Ramos (cell line): ENCODE data around the gene PDE6D.

Experiments
- in situ Hi-C: fragments of 300-500 bp; cut with MboI; formaldehyde crosslinking; loops from one replicate; pipeline ENCODE4 v1.14.3; 2022; ENCODE audit warnings: low sequenced_read_pairs; ENCODE audit not compliant: unreplicated experiment

Gene PDE6D

DNA sequence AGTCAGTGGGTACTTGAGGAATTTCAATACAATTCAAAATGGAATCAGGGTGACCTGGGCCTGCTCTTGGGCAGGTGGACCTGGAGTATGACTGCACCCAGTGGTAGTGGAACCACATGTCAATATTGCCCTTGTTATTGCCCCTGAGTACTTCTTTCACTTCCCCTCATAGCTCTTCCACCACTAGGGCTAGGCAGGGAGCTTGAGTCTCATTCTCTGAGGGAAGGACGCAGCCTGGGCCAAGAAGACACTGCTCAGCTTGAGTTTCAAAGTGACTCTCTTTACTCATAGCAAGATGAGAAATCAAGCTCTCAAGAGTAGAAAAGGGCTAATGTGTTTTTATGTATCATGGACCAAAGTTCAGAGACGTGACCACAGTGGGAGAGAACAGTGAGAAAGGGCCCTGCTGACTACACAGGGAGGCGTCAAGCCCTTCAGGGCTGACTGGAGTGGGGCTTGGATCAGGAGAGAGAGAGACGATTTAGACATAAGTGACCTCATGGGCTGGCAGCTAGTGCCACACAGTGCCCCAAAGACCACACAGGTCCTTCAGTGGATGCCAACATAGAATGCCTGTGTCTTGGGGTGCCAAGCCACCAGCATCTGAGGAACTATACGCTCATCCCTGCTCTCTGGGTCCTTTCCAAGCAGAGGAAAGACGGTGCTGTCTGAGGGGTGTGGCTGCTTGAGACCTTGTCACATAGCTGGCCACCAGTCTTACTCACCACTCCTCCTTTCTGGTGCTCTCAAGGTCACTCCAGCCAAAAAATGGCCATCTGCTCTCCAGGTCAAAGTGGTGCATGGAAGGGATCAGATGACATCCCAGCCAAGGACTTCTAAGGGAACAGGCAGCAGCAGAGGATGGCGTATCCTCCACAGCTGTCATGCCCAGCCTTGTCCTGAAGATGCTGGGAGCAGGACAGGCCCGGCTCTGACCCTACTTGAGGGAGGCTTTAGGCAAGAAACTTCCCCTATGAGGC, 59.8 kb downstream of the PDE6D start:
- in situ Hi-C loops, result no loop called here

DNA sequence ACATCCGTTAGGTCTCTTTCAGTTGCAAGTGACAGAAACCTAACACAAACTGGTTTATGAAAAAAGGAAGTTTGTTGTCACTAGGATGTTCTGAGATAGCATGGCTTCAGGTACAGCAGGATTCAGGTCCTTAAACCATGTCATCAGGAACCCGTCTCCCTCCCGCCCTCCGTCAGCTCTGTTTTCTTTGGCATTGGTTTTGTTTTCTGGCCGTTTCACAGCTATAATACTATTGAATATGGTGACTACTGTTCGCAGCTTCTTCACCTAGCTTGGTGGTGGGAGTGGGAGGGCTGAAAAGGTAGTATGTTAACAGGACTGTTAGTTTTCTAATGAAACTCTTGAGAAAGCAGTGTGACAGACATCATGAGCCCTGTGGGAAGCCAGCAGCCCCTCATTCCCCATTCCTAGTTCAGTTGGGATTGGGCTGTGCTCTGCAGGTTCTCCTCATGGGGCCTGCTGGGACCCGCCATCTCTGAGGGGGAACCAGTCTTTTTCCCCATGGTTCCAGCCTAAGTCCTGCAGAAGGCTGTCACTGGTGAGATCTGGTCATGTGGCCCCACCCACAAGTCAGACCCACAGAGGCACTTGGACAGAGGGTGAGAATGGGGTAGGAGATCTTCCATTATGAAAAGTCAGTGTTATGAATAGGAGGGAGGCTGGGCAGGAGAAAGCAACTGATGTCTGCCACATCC, 60.6 kb downstream of the PDE6D start:
- in situ Hi-C loops, result no loop called here

DNA sequence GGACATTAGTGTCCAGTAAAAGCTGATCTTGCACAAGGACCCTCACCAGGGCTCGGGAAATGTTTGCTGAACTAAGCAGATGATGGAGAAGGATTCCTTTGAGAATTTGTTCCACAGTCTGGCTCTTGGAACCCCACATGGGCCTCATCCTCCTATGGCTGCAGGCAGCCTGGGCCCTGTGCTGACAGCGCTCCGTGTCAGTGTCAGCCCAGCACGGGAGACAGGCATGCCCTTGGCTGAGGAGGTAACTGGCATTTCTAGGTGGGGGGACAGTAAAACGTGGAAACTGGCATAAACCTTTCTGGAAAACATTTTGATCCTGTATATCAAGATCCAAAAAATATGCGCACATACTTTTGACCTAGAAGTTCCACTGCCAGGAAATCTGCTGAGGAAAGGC, 62.3 kb downstream of the PDE6D start:
- in situ Hi-C loops, result no loop called here

DNA sequence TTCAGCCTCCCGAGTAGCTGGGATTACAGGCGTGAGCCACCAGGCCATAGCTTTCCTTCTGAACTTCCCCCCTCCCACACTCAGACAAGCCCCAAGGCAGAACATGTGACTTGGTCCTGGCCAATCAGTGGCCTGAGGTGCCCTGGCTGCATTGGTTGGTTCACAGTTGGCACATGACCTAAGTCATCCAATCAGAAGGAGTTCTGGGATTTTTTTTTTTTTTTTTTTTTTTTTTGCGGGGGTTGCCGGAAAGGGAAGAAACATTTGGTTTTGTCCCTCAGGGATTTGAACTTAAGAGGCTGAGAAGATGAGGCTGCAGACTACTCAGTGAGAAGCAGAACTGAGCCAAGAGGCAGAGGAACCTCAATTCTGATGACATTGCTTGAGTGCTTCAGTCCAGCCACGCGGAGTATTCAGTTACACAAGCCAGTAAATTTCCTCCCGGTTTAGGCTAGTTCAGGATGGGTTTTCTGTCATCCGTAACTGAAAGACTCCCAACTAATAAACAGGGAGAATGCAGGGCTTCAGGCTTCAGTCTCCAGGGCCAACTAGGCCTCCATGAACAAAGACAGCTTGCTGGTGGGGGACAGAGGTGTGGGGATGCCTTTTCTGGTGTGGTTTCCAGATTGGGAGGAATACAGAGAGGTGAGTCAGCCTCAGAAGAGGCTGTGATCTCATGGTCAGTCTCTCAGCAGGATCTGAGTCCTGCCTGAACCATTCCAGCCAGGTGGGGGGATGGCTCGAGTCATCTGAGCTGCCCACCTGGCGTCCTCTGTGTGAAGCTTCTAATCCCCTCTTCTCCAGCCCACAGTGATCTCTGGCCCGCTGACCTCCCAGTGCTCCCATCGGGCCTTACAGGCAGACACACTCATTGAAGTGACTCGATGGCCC, 63.6 kb downstream of the PDE6D start:
- in situ Hi-C loops, result no loop called here

DNA sequence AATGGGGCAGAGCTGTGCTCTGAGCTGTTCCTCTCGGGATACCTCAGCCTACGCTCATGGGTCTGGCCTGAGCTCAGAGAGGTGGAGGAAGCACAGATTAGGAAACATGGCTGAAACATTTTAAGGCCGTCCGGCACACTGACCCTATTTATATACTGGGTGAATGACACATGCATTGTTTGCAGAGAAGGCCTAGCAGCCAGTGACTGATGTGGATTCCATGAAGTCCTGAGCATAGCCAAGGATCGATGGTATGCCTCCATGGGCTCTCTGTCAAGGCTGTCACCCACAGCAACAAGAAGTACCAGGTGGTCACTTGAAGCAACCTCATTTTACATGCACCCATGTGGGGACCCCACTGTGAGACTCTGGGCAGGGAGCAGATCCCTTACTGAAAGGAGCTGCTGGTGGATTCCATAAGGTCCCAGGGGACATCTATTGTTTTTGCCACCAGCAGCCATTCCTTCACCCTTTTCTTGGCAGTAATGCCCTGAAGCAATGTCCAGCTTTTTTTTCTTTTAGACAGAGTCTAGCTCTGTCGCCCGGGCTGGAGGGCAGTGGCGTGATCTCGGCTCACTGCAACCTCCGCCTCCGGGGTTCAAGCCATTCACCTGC, 64.3 kb downstream of the PDE6D start:
- in situ Hi-C loops, result no loop called here

DNA sequence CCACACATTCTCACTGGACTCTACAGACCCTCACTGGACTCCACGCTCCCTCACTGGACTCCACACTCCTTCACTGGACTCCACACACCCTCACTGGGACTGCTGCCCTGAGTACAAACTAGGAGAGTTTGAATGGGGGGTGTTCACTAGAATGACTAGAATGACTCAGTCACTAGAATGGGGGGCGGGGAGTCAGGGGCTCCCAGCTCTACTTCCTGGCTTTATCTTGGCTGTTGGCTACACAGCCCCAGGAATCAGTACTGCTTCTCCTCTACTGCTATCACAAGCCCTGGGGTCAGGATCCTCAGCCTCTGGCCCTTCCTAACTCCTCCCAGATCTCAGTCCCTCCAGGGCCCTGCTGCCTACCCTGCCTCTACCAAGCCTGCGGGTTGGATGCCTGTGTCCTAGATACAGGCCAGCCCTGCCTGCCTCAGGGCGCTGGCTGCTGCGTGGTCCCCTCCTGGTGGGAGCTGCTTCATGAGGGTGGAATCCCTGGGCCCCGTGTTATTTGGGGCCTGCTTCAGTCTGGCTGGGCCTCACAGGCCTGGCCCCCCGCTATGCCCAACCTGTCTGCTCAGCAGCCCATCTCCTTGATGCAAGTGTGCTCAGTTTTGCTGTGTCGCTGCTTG, 65.0 kb downstream of the PDE6D start:
- in situ Hi-C loops, result no loop called here

DNA sequence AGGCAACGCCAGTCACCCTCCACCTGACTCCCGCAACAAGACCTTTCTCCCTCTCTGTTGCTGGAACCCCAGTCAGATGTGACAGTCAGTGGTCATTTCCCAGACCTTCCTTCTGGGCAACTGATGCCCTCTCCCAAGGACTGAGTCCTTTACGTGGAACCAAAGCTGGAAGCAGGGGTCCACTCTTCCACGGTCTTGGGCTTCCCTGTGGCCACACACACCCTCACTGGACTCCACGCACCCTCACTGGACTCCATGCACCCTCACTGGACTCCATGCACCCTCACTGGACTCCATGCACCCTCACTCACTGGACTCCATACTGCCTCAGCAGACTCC, 65.6 kb downstream of the PDE6D start:
- in situ Hi-C loops, result no loop called here

DNA sequence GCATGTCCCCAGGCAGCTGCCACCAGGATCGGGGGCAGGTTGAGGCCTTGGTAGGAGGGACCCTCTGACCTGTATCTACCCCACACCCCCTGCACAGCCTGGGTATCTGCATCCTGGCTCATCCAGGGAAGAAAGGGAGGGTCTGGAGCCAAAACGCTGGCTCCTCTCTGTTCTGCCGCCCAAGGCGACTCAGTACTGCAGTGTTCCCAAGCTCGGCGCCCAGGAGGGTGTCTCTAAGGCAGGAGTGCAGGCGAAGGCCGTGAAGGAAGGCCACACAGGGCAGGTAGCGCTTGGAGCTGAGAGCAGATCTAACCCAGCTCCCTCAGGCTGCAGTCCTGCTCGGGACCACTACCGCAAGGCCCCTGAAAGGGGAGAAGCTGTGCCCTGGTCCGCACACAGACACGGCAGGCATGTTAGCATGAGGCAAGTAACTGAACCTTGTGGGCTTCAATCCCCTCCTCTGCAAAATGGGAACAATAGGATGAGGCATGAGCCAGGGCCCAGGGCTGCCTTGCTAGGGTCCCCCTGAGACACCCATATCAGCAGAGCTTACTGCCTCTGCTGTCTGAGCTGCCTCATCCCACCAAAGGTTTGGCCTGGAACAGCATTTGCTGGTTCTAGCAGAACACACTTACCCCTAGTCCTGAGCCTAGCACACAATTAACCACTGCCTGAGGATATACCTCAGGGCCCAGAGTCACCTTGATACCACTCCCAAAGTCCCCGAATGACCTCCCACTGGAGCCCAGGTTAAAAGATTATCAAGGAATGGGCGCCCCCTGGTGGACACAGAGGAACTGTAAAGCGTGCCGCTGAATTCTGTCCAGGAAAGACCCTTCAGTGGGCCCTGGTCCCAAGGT, 66.2 kb downstream of the PDE6D start:
- in situ Hi-C loops, result loop anchor here (5.0 kb wide), 1 partner anchor 103 kb away; no protein-coding TSS in a partner anchor

DNA sequence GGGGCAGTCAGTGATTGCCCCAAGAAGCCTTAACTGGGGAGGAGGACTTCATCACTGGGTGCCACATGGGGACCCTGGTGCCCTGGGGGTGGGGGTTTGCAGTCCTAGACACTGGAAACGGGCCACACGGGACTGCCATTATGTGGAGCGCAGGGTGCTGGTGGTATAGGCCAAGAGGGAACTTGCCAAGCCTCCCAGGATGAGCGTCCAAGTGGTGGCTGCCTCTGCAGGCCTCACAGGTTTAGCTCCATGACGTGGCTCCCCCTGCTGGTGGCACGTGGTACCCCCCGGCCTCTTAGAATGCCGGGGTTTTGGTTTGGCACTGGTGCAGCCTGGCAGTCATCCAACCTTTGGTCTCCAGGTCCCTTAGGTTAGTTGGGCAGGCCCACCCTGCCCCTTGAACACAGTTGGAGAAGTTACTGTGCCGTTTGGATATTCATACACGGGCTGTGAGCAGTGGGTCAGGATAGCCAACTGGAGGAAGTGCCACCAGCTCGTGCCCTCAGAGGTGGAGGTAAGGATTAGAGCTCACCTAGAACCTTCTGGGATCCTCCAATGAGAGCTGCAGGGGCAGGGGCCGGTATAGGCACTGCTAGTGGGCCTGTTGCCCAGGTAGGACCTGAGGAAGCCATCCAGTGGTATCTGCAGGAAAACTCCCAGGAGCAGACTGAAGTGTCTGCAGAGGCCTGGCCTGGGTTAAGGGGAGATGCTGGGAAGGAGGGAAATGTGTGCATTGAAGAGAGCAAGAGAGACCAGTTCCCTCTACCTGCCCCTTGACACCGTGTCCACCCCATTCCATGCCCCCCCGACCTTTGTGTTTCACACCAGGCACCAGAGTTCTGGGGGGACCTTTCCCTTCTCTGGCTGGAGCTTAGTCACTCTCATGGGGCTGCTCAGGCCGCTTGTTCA, 67.1 kb downstream of the PDE6D start:
- in situ Hi-C loops, result loop anchor here (5.0 kb wide), 1 partner anchor 102 kb away; no protein-coding TSS in a partner anchor

DNA sequence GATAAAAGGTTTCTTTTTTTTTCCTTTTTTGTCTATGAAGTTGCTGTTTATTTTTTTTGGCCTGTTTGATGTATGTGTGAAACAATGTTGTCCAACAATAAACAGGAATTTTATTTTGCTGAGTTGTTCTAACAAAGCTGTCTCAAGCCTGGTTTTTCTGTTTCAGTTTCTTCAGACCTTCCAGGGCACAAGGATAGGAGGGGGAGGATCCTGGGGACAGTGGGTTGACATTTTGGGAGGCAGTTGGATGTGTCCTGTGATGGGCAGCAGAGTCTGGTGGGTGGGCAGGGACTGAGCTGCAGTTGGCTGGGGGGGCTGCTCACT, 67.7 kb downstream of the PDE6D start:
- in situ Hi-C loops, result loop anchor here (5.0 kb wide), 1 partner anchor 101 kb away; no protein-coding TSS in a partner anchor

DNA sequence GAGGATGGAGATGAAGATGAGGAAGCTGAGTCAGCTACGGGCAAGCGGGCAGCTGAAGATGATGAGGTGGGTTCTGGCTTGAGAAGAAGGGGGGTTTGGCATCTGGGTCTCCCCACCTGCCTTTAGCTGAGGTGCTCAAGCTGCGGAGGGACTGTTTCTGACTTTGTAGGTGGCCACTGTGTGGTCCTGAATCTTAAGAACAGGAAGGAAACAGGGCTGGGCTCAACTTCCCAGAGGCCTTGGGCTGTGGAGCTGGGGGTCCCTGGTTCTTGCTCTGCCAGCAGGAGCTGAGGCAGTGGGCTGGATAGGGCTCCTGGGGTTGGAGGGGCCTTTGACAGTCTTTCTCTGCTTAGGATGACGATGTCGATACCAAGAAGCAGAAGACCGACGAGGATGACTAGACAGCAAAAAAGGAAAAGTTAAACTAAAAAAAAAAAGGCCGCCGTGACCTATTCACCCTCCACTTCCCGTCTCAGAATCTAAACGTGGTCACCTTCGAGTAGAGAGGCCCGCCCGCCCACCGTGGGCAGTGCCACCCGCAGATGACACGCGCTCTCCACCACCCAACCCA, 68.5 kb downstream of the PDE6D start:
- in situ Hi-C loops, result loop anchor here (5.0 kb wide), 1 partner anchor 100 kb away; no protein-coding TSS in a partner anchor

DNA sequence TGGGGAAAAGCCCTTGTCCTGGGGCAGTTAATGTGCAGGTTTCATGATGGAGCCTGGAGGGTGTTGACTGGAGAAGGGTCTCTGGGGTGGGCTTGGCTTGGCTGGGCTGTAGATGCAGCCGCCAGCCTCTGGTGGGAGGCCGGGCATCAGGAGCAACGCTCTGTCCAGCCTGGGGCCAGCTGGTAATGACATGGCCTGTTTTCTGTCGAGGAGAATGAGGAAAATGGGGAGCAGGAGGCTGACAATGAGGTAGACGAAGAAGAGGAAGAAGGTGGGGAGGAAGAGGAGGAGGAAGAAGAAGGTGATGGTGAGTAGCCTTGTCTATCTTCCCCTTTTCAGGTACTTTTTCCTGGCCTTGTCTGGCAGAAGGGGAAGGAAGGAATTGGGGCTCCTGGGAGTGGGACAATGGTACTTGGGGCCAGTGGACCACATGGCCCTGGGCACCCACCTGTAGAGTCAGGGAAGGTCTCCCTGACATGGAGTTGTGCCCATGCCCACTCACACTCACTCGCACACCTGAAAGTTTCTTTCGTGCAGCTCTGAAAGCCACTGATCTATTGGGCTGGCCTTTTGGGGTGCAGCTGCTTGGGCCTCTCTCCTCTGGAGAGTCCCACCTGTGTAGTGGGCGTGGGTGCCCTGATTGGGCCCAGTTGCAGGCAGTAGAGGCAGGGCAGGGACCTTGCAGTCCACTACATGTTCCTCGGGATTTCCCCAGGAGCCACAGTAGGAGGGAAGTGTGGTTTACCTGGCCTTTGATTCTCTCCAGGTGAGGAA, 69.2 kb downstream of the PDE6D start:
- in situ Hi-C loops, result loop anchor here (5.0 kb wide), 1 partner anchor 100 kb away; no protein-coding TSS in a partner anchor

DNA sequence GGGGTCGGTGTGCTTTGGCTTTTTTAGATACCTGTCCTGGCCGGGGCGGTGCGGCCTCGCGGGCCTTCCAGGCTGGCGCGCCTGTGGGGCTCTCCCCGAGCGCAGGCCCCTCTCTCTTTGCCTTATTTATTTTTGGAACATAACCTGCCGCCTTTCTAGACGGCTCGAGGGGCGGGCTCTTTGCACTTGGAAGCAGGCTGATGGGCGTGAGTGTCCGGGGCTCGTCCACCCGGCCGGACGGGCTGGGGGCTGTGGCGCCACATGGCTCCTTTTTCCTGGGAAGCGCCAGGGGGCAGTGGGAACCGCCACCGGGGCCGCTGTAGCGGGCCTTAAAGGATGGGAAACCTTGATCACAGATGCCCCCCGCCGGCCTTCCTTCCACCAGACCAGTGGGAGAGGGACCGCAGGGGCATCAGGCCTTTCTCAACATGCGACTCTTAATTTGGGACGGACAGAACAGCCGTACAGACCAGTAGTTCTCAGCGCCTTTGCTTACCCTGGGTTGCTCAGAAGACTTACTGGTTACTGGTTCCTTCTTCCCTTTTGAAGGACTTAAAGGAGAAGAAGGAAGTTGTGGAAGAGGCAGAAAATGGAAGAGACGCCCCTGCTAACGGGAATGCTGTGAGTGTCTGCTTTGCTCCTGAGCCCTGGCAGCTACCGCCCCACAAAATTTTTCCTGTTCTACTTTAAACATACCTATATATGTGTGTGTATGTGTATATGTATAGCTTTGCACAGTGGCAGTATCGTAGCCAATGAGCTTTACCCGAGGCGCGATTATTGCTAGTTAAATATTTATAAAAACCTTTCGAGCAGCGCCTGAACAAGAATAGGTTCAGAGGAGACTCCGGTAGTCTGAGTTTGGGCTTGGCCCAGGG, 70.0 kb downstream of the PDE6D start:
- in situ Hi-C loops, result loop anchor here (5.0 kb wide), 1 partner anchor 99 kb away; no protein-coding TSS in a partner anchor

DNA sequence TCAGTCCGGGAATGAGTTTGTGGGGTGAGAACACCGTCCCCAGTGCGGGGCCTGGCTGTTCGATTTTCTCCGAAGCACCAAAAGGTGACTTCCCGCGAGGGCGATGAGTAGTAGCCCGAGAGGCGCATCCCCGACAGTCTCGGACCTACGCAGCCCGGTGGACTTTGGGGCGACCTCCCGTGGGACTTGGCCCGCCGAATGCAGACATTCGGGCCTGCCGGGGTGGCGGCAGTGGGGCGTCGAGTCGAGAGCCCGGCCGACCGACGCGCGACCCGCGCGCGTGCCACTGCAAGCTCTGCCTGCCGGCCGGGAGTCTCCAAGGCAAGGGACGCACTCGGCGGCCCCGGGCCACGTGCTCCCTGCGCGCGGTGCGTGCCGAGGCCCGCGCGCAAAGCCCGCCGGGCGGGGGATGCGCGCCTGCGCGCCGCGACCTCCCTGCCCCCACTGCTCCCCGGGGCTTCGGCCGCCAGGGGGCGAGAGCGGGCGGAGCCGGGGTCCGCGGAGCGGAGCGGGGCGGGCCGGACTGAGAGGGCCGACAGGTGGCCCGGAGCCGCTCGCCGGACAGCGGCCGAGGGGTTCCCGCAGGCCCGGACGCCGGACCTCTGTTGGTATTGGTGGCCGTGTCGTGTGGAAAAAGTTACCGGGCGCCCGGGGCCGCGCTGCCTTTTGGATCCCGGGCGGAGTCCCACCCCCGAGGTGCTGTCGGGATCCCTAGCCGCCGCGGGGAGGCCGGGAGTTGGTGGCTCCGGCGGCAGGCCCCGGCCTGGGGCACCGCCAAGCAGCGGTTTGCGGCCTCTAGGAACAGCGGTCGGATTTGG, 70.9 kb downstream of the PDE6D start:
- in situ Hi-C loops, result loop anchor here (5.0 kb wide), 2 partner anchors 38 to 98 kb away; no protein-coding TSS in a partner anchor

DNA sequence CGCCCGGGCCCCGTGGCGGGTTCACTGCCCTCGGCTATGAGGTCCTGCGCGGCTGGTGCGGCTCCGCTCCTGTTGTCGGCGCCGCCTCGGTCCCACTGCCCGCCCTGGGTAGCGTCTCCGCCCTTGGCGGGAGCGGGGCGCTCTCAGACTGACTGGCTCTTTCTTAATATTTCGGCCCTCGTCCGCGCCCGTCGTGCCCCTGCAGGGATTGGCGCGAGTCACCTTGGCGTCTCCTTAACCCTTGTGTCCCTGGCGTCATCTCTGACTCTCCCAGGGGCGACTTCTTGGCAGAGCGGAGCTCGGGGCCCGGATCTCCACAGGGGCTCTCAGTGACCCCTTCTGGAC, 71.5 kb downstream of the PDE6D start:
- in situ Hi-C loops, result loop anchor here (5.0 kb wide), 1 partner anchor 37 kb away; no protein-coding TSS in a partner anchor
